HG02938 (cell line): ENCODE results near the gene RDH11.
"Not testable (repeated sequence)": the region's sequence is repeated elsewhere in the genome, so short reads cannot be mapped to it uniquely, and the experiment has no call there.

Source experiments
- ATAC-seq: cut with Tn5 transposase; IDR thresholded peaks from one replicate; pipeline ENCODE4 v1.9.1; 2021; ENCODE audit warnings: mild to moderate bottlenecking, moderate library complexity; ENCODE audit not compliant: unreplicated experiment

The RDH11 gene

DNA sequence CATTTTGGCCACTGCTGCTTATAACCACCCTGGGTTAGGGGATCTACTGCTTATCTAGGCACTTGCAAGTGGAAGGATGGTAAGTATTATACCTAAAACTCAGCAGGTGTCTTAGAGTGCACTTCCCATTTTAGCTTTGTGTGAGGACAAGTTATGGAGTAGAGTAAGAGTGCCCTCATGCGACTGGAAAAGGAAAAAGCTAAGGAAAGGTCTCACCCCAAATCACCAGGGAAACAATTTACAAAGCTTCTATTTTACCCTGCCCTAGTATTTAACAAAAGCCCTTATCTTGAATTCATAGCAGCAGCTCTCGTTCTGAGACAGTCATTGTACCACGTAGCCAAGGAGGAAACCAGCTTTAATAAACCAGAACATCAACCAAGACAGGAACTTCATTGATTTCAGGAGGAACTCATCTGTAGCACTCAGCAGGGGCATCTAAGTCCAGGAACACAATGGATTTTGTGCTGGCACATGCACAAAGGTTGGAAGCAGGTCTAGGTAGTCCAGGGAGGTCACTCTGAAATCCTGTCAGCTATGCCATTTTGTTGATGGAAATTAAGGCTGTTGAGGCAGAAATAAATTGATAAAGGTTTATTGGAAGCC, 9.0 kb upstream of the RDH11 start:
- no peak for ATAC-seq

DNA sequence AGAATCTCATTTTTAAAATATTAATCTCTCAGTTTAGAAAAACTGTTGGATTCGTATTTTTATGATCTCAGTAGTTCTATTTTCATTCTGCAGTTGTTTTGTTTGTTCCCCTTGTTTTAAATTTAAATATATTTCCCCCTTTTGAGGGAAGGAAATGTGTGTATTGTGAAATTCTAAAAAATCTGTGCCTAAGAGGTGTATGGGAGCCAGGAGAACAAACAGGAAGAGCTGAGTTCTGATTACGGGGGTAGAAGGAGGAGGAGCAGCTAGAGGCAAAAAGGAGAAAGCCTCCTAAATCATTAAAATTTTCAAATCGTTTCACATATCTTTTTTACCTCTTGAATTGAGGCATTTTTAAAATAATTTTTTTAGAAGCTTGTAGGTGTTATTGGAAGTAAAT, 8.4 kb upstream of the RDH11 start:
- ATAC-seq, result no peak

DNA sequence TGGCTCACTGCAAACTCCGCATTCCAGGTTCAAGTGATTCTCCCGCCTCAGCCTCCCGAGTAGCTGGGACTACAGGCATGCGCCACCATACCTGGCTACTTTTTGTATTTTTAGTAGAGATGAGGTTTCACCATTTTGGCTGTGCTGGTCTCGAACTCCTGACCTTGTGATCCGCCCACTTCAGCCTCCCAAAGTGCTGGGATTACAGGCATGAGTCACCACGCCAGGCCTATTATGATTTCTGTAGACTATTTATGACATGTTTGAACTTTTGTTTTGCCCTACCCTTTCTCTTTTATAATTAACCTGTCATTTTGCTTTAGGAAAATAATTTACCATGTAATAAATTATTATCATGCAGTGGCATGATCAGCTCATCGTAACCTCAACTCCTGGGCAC, 5.9 kb upstream of the RDH11 start, which contains the start of gene RDH12:
RDH12 (plus strand) TSS at position 395 of the 400 bp plus-strand sequence. CDS start 20,757 bp downstream, outside the sequence.
- not testable (repeated sequence) for ATAC-seq

DNA sequence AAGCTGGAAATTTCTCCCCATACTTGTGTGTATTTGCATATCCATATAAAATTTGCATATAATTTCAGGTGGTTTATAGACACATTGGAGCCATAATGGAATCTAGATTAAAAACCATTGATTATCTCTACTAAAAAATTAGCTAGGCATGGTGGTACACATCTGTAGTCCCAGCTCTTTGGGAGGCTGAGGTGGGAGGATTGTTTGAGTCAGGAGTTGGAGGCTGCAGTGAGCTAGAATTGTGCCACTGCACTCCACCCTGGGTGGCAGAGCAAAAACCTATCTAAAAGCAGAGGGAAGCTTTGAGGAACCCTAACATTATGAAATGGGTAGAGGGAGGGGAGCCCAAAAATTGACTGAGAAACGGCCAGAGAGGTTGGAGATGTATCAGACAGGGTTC, 2.6 kb upstream of the RDH11 start:
- ATAC-seq, result no peak

DNA sequence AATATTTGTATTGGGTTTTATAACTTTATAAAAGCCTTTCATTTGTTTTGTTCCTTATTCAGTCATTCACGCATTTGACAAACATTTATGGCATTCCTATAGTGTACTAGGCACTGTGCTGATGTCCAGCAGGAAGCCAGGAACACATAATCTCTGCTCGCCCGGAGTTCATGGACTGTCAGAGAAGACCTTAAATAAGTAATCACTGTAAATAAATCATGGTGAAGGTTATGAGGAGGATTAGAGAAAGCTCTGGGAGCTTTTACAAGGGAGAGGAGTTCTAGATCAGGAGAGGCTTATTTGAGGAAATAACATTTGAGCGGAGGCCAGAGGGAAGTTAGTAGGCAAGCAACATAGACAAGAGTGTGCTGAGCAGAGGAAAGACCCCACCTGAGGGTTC, 1.4 kb upstream of the RDH11 start:
- no peak for ATAC-seq

DNA sequence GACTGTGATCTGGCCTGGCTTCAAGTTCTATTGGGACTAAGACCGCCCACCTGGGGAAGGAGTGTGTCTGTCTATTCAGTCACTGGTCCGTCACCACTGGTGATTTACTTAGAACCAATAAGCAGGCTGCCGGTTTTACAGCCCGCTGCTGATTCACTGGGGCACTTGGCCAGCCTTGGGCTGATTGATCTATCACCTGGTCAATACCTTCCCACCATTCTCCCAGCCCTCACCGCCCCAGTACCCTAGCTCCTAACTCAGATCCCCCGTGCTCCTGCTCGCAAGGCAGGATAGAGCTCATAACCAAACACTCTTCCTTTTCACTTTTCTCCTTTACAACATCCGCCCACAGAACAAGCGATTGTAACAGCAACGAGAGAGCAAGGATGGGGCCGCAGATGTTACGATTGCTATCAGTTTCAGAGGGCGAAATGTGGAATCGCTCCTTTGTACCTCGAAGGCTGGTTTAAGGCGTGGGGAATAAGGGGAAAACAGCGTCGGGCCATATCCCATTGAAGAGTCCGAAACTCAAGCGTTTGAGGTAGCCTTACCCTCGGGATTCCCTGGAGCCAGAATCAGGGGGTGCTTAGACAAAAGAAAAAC, 672 bp downstream of the RDH11 start:
- peak; percentile 86 for ATAC-seq

DNA sequence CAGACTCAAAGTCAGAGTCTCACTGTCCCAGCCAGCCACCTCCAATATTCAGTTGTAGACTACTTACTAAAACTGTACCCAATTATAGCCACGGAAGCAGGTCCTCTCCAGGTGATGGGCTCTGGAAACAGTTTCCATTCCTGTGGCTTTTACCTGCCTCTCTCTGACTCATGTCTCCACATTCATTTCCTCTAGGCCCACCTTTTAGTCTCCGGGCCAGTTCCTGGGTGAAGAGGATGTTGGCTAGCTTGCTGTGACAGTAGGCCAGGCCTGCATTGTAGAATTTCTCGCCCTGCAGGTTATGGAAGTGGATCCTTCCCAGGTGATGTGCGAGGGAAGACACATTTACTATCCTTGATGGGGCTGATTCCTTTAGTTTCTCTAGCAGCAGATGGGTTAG, 5.6 kb downstream of the RDH11 start:
- no peak for ATAC-seq

DNA sequence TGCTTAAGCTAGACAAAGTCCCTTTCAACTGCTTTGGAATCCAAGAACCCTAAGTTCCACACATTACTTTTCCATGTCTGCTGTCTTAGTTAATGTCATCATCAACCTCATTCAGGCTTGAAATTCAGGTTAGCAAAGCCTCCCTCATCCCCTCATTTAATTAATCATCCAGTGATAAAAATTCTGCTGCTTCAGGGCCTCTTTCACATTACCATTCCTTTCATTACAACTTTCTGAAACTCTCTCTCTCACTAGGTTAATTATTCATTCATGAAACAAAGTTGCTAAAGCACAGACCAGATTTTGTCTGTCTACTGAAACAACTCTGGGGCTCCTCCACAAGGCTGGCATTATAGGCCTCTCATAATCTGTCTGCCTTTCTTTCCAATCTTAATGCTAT, 11.7 kb downstream of the RDH11 start:
- no peak for ATAC-seq

DNA sequence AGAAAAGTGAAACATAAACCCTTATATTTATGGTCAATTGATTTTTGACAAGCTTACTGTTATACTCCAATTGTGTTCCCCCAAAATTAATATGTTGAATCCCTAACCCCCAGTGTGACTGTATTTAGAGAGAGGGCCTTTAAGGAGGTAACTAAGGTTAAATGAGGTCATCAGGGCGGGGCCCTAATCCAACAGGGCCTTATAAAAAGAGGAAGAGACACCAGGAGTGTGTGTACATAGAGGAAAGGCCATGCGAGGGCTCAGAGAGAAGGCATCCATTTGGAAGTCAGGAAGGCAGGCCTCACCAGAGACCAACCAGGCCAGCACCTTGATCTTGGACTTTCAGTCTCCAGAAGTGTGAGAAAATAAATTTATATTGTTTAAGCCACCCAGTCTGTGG, 14.6 kb downstream of the RDH11 start:
- no peak for ATAC-seq

DNA sequence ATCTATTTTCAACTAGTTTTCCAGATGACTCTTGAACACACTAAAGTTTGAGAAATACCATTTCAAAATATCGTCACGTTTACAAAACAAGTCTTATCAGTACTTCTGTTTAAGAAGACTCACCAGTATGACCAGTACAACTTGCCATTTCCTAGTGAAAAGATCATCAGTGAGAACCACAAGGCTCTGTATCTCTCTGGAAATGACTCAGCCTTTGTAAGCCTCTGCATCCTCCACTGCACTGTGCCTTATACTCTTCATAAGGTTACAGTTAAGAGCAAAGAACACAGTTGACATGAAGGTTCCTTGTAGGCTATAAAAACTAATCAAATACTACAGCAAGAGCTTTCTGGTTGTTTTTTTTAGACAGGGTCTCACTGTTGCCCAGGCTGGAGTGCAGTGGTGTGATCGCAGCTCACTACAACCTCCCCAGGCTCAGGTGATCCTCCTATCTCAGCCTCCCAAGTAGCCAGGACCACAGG, 15.4 kb downstream of the RDH11 start:
- ATAC-seq, result peak; percentile 99

DNA sequence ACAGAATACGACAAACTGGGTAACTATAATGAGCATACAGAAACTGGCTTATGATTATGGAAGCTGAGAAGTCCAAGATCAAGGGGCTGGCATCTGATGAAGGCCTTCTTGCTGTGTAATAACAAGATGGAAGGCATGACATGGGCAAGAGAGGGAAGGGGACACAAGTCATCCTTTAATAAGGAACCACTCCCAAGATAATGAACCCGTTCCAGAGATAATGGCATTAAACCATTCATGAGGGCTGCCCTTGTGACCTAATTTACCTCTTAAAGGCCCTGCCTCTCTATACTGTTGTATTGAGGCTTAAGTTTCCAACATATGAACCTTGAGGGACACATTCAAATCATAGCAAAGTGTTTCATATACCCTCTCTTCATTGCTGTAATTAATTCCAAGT, 16.6 kb downstream of the RDH11 start:
- no peak for ATAC-seq

DNA sequence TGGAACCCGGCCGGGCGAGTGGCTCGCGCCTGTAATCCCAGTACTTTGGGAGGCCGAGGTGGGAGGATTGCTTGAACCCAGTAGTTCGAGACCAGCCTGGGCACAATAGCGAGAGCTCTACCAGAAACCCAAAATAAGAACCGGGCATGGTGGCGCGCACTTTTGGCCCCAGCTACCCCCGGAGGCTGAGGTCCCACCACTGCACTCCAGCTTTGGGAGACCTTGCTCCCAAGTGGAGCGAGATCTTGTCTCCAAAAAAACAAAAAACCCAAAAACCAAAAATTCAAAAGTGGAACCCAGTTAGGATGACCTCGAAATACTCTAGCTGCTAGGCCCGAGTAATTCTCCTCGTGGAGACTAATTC, 20.4 kb downstream of the RDH11 start:
- no peak for ATAC-seq

DNA sequence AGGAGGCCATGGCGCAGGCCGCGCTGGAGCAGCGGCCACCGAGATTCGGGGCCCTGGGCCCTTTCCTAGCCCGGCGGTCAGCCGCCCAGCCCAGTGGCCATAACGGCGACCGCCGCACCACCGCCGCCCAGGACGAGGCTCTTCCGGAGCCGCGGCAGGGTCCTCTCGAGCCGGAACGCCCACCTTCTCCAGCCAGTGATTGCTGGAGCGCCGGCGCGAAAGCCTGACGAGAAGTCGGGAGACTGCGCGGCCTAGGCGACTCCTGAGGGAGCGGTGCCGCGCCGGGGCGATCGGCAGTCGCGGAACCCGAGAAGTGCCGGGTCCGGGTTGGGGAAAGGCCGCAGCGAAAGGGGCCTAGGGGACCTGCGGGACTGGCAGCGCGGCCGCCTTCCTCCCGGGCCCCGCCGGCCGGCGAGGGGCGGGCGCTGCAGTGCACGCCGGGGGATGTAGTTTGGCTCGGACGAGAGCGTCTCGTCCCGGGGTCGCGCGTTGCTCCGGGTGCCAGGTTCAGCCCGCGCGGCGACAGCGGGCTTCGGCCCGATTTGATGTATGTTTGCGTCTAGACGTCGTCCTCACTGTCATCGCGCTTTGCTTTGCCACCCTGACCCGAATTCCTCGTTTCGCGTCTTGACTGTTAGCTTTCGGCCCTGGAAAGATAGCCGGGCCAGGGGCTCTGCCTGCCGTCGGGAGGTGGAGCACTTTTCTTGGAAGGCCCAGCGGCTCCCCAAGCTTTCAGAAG, 20.9 kb downstream of the RDH11 start, which contains the start of gene VTI1B:
VTI1B (minus strand) TSS at position 153 of the 739 bp plus-strand sequence; CDS start at position 10, 143 bp downstream.
- peak; percentile 84 for ATAC-seq

DNA sequence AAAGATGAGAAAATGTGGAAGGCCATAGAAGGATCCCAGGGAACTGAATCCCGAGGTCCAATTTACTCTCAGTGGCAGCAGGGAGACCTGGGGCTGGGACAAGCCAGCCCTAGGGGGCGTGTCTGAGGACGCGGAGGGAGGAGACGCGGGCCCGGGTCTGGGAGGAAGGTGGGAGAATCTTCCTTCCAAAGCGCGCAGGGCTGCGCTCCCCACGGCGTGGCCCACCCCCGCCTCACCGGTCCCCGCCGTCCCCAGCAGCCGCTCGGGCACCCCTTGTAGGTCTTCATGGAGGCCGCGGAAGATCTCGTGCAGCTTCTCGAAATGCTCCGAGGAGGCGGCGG, 21.5 kb downstream of the RDH11 start:
- ATAC-seq, result peak; percentile 38

DNA sequence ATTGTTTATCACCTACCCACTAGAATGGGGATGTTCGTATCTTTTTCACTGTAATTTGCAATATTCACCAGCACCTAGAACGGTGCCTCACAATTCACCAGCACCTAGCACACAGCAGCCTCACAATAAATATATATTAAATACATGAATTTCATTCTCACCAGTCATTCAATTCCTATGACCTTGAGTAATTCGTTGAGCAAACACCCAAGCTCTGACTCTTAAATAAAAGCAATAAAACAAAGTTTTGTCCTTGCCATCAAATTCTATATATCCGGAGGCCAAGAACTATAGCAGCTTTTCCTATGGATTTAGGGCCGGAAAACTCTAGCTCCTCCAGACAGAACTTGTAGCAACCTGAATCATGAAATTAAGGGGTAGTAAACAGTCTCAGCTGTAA, 22.1 kb downstream of the RDH11 start:
- ATAC-seq, result no peak

DNA sequence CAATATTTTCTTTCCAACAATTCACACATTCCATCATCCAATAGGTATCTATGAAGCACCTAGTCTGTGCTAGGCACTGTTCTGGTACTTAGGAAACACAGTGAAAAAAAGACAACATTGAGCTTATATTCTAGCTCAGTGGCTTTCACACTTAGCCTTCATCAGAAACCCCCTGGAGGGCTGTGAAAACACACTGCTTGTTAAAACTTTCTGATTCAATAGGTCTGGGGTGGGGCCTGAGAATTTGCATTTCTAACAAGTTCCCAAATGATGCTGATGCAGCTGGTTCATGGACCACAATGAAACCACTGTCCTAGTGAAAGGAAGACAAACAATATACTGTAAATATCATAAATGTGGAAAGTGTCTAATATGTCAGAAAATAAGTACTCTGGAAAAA, 27.0 kb downstream of the RDH11 start:
- ATAC-seq, result no peak

DNA sequence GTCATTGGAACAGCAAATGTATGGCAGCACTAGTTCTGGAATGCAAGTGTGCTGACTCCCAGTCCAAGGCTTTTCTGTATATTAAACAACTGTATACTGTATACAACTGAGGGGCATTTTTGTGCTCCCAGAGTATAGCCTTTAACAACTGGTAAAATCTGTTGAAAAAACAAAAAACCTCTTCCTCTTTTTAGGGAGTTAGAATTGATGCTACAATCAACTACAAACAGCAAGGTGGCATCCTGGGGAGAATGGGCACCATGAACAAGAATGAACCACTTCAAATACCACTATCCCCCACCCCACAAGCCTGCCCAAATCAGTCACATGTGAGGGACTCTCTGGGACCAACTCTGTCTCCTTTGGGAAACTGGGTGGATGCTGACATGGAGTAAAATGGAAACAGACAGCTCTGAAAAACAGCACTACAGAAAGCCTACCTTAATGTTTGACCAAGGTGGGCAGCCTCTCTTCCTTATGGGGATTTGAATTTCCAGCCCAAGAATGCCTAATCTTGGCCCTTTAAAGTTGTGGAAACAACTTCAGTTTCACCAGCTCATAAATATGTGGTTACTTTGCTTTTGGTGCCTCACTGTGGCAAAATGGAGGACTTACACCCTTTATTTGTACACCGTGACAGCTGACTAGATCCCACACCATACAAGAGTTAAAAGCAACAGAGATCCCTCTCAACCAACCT, 28.7 kb downstream of the RDH11 start:
- ATAC-seq, result no peak

DNA sequence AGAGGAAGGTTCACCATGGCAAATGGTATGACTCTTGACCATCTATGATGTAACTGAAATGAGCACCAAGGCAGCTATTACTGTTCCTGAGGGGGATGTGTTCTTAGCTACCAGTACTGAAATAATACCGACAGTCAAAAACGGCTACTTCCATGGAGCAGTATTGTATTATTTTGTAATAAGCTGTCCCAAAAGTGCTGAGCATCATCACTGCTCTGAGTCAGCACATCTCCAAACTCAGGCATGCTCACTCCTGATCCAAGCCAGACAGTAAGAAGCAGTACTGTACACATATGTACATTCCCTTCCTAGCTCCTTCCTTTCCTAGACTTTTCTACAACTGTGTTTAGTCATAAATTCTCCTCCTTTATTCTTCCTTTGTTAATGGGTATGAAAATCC, 29.7 kb downstream of the RDH11 start:
- no peak for ATAC-seq

DNA sequence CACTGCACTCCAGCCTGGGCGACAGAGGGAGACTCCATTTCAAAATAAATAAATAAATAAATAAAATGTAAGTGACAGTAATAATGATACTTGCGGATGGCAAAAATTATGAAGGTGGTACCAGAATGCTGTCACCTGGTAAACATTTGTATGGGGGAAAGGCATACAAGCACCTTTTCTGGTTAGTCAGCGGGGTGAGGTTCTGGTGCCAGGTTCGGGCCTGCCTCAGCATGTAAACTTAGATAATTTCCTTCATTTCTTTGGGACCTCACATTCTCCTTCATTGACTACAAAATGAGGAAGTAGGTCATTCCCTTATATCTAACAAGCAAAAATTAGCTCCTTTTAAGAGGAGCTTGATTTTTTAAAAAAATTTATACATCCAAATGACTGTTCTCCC, 31.9 kb downstream of the RDH11 start:
- ATAC-seq, result no peak

DNA sequence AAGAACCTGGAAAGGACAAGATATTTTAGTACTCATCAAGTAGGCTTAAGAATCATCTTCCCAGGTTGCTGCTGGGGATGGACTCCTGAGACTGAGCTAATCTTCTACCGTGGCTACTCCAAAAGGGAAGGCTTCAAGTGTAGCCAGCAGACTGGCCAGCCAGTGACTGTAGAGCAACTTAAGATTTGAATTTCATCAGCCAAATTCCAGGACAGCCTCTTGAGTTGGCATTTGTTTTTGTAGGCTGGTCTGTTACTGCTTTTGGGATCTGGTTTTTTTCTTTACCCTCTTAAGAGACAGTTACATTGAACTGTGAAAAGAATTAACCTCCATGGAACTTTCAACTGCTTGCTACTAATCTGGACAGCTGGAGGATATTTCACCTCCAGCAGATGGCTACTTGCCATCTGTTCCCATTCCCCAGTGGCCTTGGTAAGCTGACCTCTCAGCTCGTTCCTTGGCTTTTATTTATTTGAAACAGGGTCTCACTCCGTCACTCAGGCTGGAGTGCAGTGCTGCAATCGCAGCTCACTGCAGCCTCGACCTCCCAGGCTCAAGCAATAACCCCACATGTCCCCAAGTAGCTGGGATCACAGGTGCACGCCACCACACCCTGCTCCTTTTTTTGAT, 41.8 kb downstream of the RDH11 start:
- no peak for ATAC-seq

DNA sequence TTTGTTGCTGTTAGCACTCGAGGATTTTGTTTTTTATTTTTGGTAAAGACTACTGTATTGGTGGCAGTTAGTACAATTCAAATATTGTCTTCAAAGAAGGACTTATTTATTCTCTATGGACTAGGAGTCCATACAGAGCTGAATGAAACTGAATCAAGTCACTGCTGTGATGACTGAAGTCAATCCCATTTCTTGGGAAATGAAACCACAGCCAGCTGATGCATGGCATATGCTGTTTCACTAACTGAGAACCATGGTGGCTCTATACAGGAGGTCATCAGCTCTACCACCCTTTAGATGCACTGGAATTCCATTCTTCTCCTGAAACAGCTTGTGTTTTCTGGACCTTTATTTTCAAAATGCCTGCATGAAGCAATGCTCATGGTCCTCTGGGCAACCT, 43.4 kb downstream of the RDH11 start:
- ATAC-seq, result no peak
